Measurements from ENCODE around the gene STX7.

STX7 gene

GRCh38 chr6:132466952-132467351 lies 46.0 kb downstream of the STX7 start:
- no peak for DNase-seq

DNA sequence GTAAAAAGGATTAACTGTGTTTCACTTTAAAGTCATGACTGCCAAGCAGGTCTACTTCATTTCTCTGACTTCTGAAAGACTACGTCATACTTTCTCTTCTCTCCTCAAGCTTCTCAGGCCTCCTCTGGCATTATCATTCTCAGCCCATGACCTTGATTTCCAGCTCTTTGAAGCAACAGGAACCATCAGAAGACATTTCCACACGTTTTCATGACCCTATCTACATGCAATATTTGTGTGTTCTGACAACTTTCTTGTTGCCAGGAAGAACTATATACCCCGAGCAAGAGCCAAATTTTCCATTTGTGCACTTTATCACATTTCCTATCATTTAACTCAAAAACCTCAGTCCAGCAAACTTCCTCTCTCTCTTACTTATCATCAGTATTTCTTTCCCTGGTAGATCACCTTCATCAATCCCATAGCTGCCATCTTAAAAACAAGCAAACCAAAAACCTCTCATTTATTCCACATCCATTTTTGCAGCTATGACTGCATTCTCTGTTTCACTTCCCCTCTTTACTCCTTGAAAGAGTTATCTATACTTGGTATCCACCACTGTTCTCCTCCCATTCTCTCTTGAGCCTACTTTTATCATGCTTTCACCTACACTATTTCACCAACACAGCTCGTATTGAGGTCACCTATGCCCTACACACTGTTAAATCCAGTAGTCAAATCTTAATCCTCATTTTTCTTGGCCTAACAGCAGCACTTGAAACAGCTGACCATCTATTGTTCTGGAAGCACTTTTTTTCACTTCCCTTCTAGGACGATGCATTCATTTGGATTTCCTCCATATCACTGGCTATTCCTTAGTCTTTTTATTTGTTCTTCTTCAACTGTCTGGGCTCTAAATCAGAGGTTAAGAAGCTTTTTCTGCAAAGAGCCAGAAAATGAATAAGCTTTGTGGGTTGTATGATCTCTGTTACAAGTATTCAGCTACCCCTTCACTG lies 47.1 kb downstream of the STX7 start:
- DNase-seq: no peak

- DNase-seq: no peak
Measured at GRCh38 chr6:132464538-132465256, 48.2 kb downstream of the STX7 start.

DNA sequence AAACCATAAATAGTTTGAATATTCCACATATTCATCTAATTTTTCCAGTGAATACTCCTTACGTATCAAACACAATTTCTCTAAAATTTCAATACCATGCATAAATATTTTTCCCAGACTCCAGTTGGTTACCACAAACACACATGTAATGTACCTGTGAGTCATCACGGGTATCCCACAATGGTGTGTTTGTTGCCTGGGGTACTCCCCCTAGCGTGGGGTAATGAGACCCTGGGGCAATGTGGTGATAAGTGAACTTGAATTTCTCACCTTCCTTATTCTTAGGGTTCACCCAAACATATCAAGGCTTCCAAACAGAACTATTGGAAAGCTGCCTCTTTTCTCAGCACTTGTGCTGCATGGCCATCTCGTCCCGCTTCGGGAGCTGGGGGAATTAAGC lies 51.0 kb downstream of the STX7 start:
- no peak for DNase-seq

DNA sequence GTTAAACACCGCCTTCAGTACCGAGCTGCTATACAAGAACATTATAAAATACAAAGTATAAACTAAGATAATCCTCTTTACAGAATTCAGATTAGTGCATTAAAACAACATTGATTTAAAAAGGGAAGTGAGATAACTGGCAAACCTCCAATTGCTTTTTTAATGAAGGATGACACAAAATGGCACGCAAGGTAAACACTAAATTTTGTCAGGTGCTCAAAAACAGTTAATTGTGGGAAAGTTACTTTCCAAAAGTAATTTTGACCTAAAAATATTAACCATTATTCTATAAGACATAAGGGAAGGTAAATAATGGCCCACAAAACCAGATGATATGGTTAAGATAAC lies 53.3 kb downstream of the STX7 start:
- no peak for DNase-seq

GRCh38 chr6:132458887-132459604 lies 53.9 kb downstream of the STX7 start:
- no peak for DNase-seq

- no peak for DNase-seq
Measured at GRCh38 chr6:132456700-132457143, 56.2 kb downstream of the STX7 start.

GRCh38 chr6:132446855-132447241 lies 66.1 kb downstream of the STX7 start:
- DNase-seq: no peak

DNA sequence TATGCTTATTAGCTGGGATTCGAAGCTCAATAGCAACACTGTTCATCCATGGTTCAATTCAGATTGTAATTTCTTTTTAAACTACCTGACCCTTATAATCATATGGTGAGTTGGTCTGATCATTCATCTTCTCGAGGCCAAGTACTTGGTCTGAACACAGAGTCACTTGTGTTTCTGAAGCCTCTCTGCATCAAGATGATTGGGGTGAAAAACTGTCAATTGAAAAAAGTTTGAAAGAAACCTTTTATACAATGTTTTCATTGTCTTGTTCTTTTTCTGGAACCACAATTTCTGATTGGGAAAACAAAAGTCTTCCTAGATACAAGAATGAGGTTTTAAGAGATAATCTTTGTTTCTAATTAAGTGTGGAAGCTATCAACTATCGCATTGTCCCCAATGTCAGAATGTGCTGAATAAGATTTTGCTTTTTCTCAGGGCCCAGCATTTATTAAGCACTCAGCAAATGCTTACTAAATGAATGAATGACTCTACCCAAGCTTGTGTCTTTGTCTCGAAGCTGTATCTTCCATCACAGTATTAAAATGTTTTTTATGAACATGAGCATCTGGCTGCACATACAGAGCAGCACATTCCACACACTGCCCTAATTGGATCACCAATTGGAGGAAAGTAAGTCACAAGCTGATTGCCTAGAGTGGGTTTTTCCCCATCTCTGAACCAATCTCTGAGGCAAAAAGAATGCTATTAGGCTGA lies 66.6 kb downstream of the STX7 start:
- no peak for DNase-seq

GRCh38 chr6:132445201-132445951 lies 67.5 kb downstream of the STX7 start:
- no peak for DNase-seq

DNA sequence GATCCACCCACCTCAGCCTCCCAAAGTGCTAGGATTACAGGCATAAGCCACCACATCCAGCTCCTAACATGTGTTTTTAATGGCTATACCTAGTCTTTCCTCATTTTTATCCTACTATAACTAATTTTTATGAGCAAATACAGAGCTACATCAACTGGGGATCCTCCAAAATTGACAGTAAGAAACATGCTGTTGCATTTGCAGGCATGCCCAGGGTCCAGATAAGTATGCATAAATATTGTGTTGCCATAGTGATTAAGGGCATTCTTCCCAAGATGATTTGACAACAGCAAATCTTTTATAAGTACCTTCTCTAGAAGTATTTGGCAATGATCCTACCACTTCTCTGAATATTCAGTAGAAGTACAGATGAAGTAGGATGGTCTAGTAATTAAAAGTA lies 69.7 kb downstream of the STX7 start:
- DNase-seq: no peak

- no peak for DNase-seq
Measured at GRCh38 chr6:132430110-132430509, 82.8 kb downstream of the STX7 start.

DNA sequence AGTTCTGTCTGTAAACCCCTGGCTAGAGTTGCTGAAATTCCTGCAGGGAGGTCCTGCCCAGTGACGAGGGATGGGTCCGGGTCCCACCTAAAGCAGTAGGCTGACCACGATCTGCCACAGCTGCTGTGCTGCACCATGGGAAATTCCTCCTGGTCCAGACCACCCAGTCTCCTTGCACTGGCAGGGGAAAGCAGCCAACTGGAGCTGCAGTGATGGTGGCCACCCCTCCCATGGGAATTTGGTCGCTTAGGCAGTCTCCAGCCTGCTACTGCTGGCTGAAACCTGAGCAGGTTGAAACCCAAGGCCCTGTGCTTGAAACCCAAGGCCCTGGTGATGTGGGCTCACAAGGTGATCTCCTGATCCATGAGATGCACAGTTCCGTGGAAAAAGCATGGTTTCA lies 87.7 kb downstream of the STX7 start:
- DNase-seq: no peak

- DNase-seq: no peak
Measured at GRCh38 chr6:132423839-132424238, 89.1 kb downstream of the STX7 start.

DNA sequence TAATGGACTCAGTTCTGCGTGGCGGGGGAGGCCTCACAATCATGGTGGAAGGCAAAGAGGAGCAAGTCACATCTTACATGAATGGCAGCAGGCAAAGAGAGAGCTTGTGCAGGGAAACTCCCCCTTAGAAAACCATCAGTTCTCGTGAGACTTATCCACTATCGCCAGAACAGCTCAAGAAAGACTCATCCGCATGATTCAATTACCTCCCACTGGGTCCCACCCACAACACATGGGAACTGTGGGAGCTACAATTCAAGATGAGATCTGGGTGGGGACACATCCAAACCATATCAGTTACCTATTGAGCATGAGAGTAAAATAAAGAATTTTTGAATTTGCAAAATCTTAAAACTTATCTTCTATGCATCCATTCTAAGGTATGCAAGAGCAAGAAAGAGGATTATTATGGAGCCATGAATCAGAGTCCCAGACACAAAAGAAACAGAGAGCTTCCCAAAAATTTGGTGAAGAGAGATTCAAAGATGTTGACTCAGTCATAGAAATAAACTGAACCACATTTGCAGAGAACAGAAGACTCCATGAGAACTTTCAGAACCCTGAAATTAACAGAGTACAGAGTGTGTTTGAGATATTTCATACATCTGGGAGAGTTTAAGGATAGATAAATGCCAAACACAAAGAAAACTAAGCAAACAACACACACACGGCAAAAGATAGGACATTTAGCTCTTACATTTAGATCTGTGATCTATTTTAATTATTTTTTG lies 94.5 kb downstream of the STX7 start:
- DNase-seq: no peak

DNA sequence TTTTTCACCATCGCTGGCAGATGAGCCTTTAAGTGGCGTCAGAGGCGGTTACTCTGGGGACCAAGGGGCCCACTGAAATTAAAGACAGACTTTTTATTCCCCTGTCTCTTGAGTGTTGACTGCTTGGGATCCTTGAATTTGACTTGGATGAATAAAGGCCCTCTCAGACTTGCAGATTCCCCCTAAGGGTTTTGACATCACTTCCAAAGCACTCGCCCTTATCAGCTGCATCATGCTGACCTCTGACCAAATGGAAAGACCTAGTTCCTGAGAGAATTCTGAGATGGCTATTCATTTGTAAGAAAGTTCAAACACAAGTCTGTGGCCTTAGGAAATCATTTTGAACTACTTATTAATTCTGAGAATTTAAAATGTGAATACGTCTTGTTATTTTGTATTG lies 98.2 kb downstream of the STX7 start:
- no peak for DNase-seq

DNA sequence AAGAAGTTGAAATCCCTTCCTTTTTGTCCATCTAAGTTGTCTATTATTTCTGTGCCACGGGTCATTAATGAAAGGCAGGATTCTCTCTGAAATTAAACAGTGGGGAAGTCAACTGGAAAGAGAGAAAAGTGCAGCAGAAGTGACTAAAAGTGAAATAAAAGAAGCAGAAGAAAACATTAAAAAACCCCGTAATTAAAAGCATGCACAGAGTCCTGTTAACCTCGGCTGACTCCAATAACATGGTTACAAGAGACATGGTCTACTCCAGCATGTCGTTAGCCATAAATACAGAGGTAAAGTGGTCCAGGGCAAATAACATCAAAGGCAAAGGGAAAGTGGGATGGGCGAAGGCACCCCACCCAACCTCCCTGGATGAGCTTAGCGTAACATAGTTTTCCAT lies 98.6 kb downstream of the STX7 start:
- DNase-seq: no peak

GRCh38 chr6:132413499-132413802 lies 99.5 kb downstream of the STX7 start:
- DNase-seq: no peak

GRCh38 chr6:132412656-132413498 lies 100.0 kb downstream of the STX7 start:
- DNase-seq: no peak

GRCh38 chr6:132411296-132411695 lies 101.6 kb downstream of the STX7 start:
- no peak for DNase-seq

DNA sequence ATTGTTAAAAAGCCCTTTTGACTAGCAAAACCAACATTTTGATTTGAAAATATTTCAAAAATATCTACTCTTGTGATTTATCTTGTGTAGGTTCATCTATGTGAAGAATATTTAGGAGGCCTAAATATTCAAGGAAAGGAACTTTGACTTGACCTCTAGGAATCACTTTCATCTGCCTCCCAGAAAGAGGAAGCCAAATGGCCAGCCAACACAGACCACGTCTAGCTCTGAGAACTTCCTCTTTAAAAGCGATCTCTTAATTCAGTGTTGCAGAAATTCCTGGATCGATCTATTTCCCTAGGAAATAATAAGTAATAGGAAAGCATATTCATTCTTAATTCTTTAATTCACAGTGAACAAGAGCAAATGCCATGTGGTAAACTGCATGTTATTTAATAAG lies 102.1 kb downstream of the STX7 start:
- DNase-seq: no peak

Measured in NCI-H1417 treated with DMSO at 0.1 percent for 48 hours (cell line).